NCI-H82 treated with DMSO at 0.1 percent for 48 hours (cell line): Measurements from ENCODE around the gene B3GNT5.
"Not testable (repeated sequence)": the region's sequence is repeated elsewhere in the genome, so short reads cannot be mapped to it uniquely, and the experiment has no call there.

Experiments used
- DNase-seq: peaks from one replicate; lab custom pipeline; 2025; ENCODE audit not compliant: unreplicated experiment; lab: John Stamatoyannopoulos, UW

The B3GNT5 gene

GRCh38 chr3:183229178-183229577 lies 23.9 kb upstream of the B3GNT5 start:
- no peak for DNase-seq

GRCh38 chr3:183230251-183230650 lies 22.8 kb upstream of the B3GNT5 start:
- DNase-seq: not testable (repeated sequence)

DNA sequence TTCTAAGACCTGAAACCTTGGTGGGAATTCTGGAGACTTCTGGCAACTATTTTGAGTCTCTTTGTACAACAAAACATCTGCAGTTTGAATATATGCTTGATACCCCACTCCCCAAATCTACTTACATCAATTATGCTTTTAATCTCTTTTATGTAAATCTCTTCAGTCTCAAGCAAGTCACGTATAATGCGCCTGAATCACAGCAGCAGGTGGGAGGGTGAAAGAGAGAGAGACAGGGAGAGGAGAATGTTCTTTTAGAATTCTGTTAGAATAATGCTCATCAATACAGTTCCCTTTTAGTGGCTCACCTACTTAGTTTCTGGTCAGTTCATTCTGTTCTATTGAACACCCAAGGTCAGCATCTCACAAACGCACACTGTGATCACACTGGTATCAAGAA lies 22.2 kb upstream of the B3GNT5 start:
- DNase-seq: peak; percentile 78

DNA sequence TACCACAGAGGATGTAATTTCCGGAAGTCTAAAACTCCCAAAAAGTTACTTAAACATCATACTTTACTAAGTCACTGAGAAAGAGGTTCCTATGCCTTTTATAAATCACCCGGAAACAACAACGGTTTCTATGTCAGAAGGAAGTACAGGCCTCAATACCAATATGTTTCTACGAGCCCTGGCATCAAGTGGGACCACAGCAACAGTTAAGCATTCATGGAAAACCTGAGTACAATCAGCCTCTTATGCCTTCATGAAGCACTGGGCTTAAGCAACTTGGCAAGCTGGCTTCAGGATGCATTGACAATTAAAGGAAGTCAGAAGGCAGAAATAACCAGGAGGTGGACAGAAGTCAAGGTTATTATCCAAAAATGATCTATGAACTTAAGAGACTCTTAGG lies 19.1 kb upstream of the B3GNT5 start:
- DNase-seq: no peak

DNA sequence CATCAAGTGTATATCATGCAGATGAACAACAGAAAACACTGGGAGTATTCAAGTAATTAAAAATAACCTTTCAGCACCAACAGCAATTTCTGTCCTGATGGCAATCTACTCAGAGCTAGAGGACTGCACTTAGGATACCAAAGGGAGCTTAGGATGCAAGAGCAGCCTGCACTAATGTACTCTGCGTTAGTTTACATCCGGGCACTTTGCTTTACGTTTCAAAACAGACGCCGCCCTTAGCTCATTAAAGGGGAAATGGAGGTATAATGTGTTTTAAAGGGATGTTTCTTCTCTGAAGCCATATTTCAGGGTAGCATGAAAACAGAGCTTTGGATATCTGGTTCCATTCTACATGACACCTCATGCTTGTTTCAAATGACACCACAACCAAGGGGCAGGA lies 14.0 kb upstream of the B3GNT5 start:
- DNase-seq: no peak

DNA sequence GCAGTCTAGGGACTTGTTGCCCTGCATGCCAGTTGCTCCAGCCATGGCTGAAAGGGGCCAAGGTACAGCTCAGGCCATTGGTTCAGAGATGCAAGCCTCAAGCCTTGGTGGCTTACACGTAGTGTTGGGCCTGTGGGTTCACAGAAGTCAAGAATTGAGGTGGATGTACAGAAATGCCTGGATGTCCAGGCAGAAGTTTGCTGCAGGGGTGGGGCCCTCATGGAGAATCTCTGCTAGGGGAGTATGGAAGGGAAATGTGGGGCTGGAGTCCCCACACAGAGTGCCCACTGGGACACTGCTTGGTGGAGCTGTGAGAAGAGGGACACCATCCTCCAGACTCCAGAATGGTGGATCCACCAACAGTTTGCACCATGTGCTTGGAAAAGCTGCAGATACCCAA lies 10.6 kb upstream of the B3GNT5 start:
- DNase-seq: no peak

DNA sequence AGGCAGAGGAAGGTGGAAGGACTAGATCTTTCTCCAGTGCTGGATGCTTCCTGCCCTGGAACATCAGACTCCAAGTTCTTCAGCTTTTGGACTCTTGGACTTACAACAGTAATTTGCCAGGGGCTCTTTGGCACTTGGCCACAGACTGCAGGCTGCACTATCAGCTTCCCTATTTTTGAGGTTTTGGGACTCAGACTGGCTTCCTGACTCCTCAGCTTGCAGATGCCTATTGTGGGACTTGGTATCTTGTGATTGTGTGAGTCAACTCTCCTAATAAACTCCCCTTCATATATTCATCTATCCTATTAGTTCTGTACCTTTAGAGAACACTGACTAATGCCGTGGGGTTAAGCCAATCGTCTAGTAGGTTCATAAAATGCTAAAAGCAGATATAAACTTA lies 8.8 kb upstream of the B3GNT5 start:
- no peak for DNase-seq

GRCh38 chr3:183244981-183245476 lies 8.0 kb upstream of the B3GNT5 start:
- no peak for DNase-seq

DNA sequence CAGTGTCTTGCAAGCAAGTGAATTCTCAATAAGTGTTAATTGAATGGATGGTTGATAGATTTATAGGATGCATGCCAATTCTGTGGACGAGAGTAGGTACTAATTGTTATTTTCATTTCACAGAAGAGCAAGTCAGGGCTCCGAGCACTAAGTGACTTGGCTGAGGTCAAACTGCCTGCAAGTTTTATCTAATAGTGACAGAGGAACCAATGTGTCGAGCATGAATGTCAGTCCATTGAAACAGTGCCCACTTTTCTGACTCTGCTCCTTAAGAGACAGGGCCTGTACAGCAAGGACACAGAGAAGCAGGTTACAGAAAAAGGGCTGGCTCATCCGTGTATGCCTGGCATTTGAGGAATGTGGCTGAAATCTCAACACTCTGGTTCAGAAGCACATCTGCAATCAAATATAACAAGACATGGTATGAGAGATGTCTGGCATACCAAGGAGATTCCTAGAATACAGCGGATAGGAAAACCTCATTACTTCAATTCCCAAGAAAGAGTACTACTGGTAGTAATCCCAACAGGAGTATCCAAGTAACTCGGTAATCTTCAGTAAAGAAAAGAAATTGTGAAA lies 6.0 kb upstream of the B3GNT5 start:
- no peak for DNase-seq

- no peak for DNase-seq
Measured at GRCh38 chr3:183249006-183249718, 3.9 kb upstream of the B3GNT5 start.

DNA sequence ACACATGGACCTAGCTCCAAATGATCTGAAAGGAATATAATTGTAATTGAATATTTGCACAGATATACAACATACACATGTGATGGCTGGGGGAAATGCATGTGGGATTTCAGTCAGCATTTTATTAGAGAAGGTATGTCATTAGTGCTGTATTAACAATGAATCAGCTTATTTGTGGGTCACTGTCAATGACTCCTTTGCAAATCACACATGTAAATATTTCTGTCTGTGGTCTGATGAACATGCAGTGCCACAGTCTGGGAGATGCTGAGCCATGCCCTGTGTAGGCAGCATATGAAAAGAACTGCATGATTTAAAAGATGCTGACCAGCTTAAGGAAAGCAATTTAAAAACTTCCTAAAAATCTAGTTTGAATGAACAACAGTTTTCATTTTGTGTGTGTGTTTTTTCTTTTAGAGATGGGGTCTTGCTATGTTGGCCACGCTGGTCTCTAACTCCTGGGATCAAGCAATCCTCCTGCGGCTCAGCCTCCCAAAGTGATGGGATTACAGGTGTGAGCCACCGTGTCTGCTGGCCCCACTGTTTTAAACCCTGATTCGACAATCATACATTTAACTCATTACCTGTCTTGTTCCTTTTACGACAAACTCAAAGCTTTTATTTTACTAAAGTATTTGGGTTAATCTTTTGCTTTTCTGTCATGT lies 803 bp upstream of the B3GNT5 start:
- no peak for DNase-seq

- no peak for DNase-seq
Measured at GRCh38 chr3:183253528-183254486, 754 bp downstream of the B3GNT5 start.

DNA sequence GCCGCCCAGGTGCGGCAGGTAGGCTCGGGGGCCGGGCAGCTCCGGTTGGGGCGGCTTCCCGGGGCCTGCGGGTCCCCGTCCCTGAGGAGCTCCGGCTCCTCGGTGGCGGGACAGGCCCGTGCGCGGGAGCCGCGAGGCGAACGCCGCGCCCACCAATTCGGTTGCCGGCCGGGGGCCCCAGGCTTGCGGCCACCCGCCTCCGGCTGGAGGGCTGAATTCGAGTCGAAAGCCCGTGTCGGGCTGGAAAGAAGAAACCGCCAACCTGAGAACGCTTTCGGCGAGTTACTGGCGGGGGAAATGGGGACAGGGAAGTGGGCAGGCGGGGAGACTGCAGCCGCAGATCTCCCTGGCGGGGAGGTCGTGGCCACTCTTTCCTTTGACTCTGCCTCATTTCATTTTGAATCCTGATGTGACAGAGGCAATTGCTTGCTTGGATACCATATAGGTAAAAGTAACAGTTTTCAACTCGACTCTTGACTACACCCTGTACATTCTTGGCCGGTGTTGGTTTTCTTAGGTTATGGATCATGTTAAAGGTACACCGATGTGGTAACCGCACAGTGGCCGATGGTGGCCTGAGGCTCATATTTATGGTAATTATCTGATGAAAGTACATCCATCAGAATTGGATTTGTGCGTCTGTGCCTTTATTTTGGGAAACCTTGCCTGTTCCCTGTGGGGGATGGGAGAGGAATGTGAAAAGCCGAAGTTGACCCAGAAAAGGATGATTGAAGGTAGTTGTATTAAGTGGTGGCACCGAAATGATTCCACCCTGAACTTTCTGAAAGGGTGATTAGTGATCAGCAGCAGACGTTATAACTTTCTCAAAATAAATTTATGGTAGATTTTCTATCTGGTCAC lies 1.7 kb downstream of the B3GNT5 start:
- DNase-seq: no peak

DNA sequence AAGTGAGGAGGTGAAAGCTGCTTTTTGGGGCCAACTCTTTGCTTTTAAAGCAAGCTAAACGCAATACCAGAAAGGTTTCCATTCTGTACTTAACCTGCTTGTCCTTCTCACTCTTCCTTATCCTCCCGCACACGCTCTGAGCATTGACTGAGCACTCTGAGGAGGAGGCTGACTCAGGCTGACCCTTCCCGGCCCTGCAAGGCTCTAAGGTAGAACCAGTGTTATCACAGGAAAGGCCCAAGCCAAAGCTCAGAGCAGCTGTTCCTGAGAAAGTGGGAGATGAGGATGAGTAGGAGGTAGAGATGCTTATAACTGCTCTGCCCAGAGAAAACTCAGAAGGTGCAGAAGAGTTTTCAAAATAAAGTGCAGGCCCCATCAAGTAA lies 2.3 kb downstream of the B3GNT5 start:
- no peak for DNase-seq

DNA sequence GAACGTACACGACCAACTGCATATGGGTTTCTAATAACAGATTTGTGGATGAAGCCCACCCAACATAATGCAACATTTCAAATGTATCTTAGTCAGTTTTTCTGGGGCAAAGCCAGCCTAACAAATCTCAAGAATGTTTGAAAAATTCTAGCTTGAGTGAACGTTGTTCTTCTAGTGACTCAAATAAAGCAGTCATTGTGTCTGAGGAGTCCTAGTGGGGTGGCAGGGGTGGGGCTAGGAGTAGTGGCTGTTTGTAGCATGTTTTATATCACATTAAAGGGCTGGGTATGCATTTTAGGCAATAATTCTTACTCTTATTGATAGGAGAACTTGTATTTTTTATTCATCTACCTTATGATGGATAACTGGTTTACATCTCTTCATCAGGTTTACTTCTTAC lies 6.0 kb downstream of the B3GNT5 start:
- DNase-seq: no peak

- no peak for DNase-seq
Measured at GRCh38 chr3:183259621-183260020, 6.6 kb downstream of the B3GNT5 start.

DNA sequence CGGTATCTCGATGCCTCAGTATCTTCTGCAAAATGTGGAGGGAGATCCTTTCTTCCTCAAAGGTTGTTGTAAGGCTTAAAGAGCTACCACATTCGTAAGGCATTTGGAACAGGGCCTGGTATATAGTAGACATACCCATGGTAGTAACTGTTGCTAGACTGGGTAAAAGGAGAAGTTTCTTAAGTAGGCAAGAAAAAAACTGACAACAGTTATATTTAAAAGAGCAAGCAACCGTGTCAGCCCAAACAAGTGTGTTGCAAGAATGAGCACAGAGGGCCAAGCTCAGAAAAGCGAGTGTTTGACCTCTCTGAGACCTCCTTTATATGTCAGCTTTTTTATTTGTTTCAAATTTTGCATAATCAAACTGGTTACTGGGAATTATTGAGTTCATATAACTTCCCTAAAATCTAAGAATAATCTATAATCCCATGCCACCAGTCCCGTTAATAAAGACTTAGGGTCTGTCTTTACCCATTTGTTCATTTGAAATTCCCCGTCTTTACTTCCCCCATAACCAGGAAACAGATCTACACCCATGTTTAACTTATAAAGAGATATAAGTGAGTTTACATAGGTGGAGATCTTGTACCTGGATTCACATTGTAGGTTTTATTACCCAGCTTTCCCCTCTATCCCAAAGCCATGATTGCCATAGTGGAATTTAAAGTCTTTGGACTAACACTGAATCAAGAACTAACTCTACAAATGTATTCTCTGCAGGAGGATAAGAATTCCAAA lies 7.3 kb downstream of the B3GNT5 start:
- DNase-seq: no peak

DNA sequence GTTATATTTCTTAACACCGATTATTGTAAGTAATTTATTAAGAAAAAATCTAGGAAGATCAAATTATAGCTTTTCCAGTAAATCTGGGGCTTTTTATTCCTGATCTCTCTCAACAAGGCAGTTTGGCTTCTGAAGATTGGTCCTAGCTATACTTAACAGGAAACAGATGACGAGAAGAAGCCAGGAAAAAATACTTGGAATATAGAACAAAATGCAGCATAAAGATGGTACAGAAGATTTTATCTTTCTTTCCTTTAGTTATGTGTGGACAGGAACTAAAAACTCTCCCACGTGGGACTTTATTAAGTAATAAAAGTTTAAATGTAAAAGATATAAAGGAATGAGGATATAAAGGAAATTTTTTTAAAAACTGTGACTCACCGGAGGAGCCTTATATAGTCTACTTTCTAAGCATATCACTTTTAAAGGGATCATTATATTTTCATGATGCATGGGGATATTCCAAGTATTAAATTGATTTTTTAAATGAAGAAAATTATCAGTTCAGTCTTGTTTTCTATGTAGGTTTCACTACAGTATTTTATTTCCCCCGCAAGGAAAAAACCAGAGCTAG lies 8.2 kb downstream of the B3GNT5 start:
- no peak for DNase-seq

- no peak for DNase-seq
Measured at GRCh38 chr3:183262875-183263378, 9.9 kb downstream of the B3GNT5 start.
